Esophagus muscularis mucosa (tissue), 3 donors: ENCODE measurements around the gene CRKL.

Experiments used
- POLR2A ChIP-seq: fragments of 450-650 bp; IDR thresholded peaks from one replicate; pipeline ENCODE4 v1.6.1; 2017; ENCODE audit warnings: antibody characterized with exemption, moderate library complexity, mild to moderate bottlenecking, low read depth
- POLR2AphosphoS5 ChIP-seq, 2 donors: sonication (generic); formaldehyde crosslinking; IDR thresholded peaks; one replicate each; pipeline ENCODE4 v1.6.1; 2017; ENCODE audit warnings: antibody characterized with exemption in 2 of 2
- TF ChIP-seq, protein P1 (sequence below), 3 experiments: fragments of 200-600 bp in 2 of 3; fragments of 450-650 bp in 1 of 3; sonication (generic) in 2 of 3; IDR thresholded peaks; one replicate each; pipeline ENCODE4 v1.5.1; 2017 to 2019; ENCODE audit warnings: antibody characterized with exemption in 3 of 3, mild to moderate bottlenecking in 2 of 3, moderate library complexity in 1 of 3

DNA sequence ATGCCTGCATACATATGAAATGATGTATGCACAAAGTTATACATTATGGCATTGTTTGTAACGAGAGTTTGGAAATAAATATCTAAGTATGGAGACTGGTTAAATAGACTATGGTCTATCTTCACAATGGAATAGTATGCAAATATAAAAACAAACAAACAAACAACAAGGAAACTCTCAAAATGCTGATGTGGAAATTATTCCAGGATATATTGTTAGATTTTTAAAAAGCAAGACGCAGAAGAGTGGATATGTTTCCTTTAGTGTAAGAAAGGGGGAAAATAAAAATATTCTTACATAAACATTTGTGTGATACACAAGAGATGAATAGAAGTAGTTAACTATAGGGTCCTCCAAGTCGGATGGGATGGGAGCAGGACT, 10.8 kb upstream of the CRKL start:
- TF ChIP-seq, protein P1, sequence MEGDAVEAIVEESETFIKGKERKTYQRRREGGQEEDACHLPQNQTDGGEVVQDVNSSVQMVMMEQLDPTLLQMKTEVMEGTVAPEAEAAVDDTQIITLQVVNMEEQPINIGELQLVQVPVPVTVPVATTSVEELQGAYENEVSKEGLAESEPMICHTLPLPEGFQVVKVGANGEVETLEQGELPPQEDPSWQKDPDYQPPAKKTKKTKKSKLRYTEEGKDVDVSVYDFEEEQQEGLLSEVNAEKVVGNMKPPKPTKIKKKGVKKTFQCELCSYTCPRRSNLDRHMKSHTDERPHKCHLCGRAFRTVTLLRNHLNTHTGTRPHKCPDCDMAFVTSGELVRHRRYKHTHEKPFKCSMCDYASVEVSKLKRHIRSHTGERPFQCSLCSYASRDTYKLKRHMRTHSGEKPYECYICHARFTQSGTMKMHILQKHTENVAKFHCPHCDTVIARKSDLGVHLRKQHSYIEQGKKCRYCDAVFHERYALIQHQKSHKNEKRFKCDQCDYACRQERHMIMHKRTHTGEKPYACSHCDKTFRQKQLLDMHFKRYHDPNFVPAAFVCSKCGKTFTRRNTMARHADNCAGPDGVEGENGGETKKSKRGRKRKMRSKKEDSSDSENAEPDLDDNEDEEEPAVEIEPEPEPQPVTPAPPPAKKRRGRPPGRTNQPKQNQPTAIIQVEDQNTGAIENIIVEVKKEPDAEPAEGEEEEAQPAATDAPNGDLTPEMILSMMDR (IDR thresholded peaks at IDR 0.05), result no peak
- TF ChIP-seq POLR2A (no peak), POLR2AphosphoS5 (IDR thresholded peaks at IDR 0.05) (no peak)
